ENCODE data around the gene AKR1A1. TPM values are rescaled to one million over a fixed set of nuclear protein-coding genes. Genes with fewer than 3 reads are reported as not detected.
A peak's percentile ranks its signal among the peaks of the same experiment; 100 is the strongest.
"Not testable (repeated sequence)": the region's sequence is repeated elsewhere in the genome, so short reads cannot be mapped to it uniquely, and the experiment has no call there.

Gene AKR1A1
- total RNA-seq, 3 donors from 2014 or later, result 118 to 206 (median 190) TPM

DNA sequence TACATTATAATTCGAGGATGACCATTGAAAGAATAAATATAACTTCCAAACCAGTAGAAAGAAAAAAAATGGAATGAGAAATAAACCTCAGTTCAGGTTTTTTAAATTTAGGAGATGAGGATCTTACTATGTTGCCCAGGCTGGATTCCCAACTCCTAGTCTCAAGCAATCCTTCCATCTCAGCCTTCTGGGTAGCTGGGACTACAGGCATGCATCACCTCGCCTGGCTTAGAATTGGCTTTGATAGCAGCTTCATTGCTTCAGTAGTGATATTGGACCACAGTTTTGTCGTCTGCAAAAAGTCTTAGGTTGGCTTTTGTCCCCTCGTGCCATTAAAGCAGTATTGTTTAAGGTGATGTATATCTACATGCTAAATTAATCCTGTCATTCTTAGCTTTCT is 36.1 kb downstream of the AKR1A1 start:
- no peaks in the 10 kb centered on the region for H3K36me3 ChIP-seq (ENCODE audit: low read depth)
- intact Hi-C loops (cut with DNase I, micrococcal nuclease), result no loop called here
- no peak for DNase-seq
- TF ChIP-seq, protein P1, sequence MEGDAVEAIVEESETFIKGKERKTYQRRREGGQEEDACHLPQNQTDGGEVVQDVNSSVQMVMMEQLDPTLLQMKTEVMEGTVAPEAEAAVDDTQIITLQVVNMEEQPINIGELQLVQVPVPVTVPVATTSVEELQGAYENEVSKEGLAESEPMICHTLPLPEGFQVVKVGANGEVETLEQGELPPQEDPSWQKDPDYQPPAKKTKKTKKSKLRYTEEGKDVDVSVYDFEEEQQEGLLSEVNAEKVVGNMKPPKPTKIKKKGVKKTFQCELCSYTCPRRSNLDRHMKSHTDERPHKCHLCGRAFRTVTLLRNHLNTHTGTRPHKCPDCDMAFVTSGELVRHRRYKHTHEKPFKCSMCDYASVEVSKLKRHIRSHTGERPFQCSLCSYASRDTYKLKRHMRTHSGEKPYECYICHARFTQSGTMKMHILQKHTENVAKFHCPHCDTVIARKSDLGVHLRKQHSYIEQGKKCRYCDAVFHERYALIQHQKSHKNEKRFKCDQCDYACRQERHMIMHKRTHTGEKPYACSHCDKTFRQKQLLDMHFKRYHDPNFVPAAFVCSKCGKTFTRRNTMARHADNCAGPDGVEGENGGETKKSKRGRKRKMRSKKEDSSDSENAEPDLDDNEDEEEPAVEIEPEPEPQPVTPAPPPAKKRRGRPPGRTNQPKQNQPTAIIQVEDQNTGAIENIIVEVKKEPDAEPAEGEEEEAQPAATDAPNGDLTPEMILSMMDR (IDR thresholded peaks at IDR 0.05), result no peak
- ATAC-seq, result no peak
- no peak overlapping the region for H3K4me3 ChIP-seq
- peaks cover 19% of the 10 kb centered on the region for H3K4me1 ChIP-seq (ENCODE audit: low read depth)
- no peaks in the 10 kb centered on the region for H3K9me3 ChIP-seq

DNA sequence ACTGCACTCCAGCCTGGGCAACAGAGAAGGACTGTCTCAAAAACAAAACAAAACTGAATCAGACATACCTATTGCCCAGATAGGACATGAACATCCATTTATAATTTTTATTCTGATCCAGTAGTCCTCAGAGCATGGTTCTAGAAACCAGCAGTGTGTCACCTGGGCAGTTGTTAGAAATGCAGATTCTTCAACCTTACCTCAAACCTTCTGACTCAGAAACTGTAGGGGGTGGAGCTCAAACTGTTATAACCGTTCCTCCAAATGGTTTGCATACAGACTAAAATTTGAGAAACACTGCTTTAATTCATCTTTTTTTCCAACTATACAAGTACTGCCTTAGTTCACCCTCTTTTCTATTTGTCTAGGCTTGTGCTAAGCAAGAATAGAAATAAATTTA is 39.2 kb downstream of the AKR1A1 start:
- intact Hi-C loops (cut with DNase I, micrococcal nuclease), result no loop called here
- no peaks in the 10 kb centered on the region for H3K9me3 ChIP-seq
- H3K4me1 ChIP-seq (ENCODE audit: low read depth), result peaks cover 14% of the 10 kb centered on the region
- no peaks in the 10 kb centered on the region for H3K36me3 ChIP-seq (ENCODE audit: low read depth)
- ATAC-seq (peak; percentile 29), DNase-seq (no peak)
- TF ChIP-seq, protein P1 (IDR thresholded peaks at IDR 0.05), result no peak
- H3K4me3 ChIP-seq, result no peak overlapping the region

DNA sequence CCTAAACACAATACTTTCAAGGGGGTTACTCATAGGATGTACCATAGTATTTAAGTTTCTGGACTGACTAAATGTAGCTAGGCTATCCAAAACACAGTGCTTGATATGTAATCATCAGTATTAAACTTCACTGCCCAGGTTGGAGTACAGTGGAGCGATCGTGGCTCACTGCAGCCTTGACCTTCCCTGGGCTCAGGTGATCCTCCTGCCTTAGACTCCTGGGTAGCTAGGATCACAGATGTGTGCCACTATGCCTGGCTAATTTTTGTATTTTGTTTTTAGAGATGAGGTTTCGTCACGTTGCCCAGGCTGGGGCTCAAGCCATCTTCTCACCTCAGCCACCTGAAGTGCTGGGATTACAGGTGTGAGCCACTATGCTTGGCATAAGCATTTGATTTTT is 43.8 kb downstream of the AKR1A1 start:
- TF ChIP-seq, protein P1 (IDR thresholded peaks at IDR 0.05), result no peak

DNA sequence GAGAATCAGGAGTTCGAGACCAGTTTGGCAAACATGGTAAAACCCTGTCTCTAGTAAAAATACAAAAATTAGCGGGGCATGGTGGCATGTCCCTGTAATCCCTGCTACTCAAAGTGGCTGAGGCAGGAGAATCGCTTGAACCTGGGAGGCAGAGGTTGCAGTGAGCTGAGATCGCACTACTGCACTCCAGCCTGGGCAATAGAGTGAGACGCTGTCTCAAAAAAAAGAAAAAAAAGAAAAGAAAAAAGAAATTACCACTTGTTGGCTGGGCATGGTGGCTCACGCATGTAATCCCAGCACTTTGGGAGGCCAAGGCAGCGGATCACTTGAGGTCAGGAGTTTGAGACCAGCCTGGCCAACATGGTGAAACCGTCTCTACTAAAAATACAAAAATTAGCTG is 46.1 kb downstream of the AKR1A1 start:
- H3K4me1 ChIP-seq (ENCODE audit: low read depth); H3K4me3 ChIP-seq; H3K36me3 ChIP-seq (ENCODE audit: low read depth); ATAC-seq; intact Hi-C loops (cut with DNase I, micrococcal nuclease); DNase-seq; H3K9me3 ChIP-seq: not testable (repeated sequence)

More for the DNA sequence above, 43.8 kb downstream of the AKR1A1 start:
- no peak overlapping the region for H3K4me3 ChIP-seq
- ATAC-seq, result no peak
- intact Hi-C loops (cut with DNase I, micrococcal nuclease), result no loop called here
- no peaks in the 10 kb centered on the region for H3K9me3 ChIP-seq
- H3K4me1 ChIP-seq (ENCODE audit: low read depth), result no peaks in the 10 kb centered on the region
- no peak for DNase-seq
- H3K36me3 ChIP-seq (ENCODE audit: low read depth), result no peaks in the 10 kb centered on the region

DNA sequence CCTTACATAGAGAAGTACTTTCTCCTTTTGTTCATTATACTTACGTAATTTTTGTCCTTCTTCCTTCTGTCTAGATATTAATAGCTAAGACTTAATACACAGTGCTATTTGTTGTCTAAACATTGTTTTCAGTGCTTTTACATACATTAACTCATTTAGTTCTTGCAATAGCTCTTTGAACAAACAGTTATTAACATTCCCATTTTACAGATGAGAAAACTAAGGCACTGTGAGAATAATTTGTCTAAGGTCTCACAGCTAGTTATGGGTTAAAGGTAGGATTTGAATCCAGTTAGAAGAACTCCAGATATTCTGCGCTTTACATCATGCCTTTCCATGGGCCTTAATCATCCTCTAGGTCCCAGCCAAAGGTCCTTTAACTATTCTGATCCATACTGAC is 53.6 kb downstream of the AKR1A1 start:
- Histone ChIP-seq H3K36me3 (ENCODE audit: low read depth) (no peaks in the 10 kb centered on the region), H3K4me3 (no peak overlapping the region), H3K9me3 (no peaks in the 10 kb centered on the region), H3K4me1 (ENCODE audit: low read depth) (no peaks in the 10 kb centered on the region)
- ATAC-seq (no peak), DNase-seq (no peak)
- TF ChIP-seq, protein P1 (IDR thresholded peaks at IDR 0.05), result no peak
- intact Hi-C loops (cut with DNase I, micrococcal nuclease), result no loop called here

DNA sequence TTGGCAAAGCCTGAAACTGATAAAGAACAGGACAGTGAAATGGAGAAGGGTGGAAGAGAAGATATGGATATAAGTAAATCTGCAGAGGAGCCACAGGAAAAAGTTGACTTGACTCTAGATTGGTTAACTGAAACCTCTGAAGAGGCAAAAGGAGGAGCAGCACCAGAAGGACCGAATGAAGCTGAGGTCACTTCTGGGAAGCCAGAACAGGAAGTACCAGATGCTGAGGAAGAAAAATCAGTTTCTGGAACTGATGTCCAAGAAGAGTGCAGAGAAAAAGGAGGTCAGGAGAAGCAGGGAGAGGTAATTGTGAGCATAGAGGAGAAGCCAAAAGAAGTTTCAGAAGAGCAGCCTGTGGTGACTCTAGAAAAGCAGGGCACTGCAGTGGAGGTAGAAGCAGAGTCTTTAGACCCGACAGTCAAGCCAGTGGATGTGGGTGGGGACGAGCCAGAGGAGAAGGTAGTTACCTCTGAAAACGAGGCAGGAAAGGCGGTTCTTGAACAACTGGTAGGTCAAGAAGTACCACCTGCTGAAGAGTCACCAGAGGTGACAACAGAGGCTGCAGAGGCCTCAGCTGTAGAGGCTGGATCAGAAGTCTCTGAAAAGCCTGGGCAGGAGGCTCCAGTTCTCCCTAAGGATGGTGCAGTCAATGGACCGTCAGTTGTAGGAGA is 56.9 kb downstream of the AKR1A1 start:
- intact Hi-C loops (cut with DNase I, micrococcal nuclease), result no loop called here
- TF ChIP-seq, protein P1 (IDR thresholded peaks at IDR 0.05), result no peak
- DNase-seq, result no peak
- no peaks in the 10 kb centered on the region for H3K9me3 ChIP-seq
- no peak for ATAC-seq
- H3K4me3 ChIP-seq, result no peak overlapping the region
- H3K4me1 ChIP-seq (ENCODE audit: low read depth), result no peaks in the 10 kb centered on the region
- no peaks in the 10 kb centered on the region for H3K36me3 ChIP-seq (ENCODE audit: low read depth)
